Endothelial cell of umbilical vein (primary cell): ENCODE measurements around the gene IQSEC2.

Experiments used
- CTCF ChIP-seq, 2 donors: IDR thresholded peaks; 1 replicate in 1 of 2; 2 replicates in 1 of 2; pipeline ENCODE4 v1.5.1; 2011; ENCODE audit warnings: low read length in 2 of 2, mild to moderate bottlenecking in 2 of 2, moderate library complexity in 2 of 2, control low read depth in 1 of 2, inconsistent platforms in 1 of 2, low read depth in 1 of 2; ENCODE audit not compliant: insufficient read depth in 1 of 2; ENCODE audit errors: extremely low read depth in 1 of 2
- EZH2 ChIP-seq: IDR thresholded peaks from 2 replicates; pipeline ENCODE4 v1.6.1; 2012; ENCODE audit warnings: borderline replicate concordance, low read depth, mild to moderate bottlenecking, moderate library complexity, low read length, inconsistent platforms; ENCODE audit not compliant: severe bottlenecking
- POLR2A ChIP-seq: IDR thresholded peaks from 2 replicates; pipeline ENCODE4 v1.6.1; 2012; ENCODE audit warnings: low read depth, mild to moderate bottlenecking, control low read depth, low read length
- POLR2AphosphoS5 ChIP-seq: IDR thresholded peaks from 2 replicates; pipeline ENCODE4 v1.6.1; 2012; ENCODE audit warnings: low read depth, mild to moderate bottlenecking, control low read depth, low read length, moderate library complexity; ENCODE audit not compliant: insufficient read depth

DNA sequence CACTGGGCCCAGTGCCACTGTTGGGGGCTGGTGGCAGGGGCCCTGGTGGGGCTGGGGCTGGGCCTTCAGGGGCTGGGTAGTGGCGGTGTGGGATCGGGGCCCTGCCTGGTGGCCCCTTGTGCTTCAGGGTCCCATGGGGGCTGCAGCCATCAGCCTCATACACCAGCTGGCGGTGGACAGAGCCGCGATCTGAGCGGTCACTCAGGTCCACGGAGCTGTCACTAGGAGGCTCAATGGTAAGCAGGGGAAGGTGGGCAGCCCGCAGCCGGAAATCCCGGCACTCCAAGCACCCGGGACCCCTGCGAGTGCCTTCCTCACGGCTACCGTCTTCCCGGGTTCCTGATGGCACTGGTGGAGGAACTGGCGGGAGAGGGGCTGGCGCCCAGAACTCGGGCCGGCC, 30.8 kb downstream of the IQSEC2 start:
- no peak for TF ChIP-seq CTCF (IDR thresholded peaks at IDR 0.05; ENCODE audit: extremely low read depth in 1 of 2, insufficient read depth in 1 of 2, low read depth in 1 of 2, low read length in 2 of 2)
- no peak for TF ChIP-seq EZH2
- TF ChIP-seq POLR2A, result no peak
- no peak for TF ChIP-seq POLR2AphosphoS5
